Spleen (tissue), 7 donors: ENCODE results near the gene UBL7.

Experiments used
- CTCF ChIP-seq, 11 experiments: fragments of 200-600 bp in 7 of 11; fragments of 450-650 bp in 4 of 11; sonication (generic) in 4 of 11; IDR thresholded peaks in 8 of 11; conservative IDR thresholded peaks in 3 of 11; 1 replicate in 7 of 11; 2 replicates in 4 of 11; pipeline versions ENCODE4 v1.4.0 to v1.8.0; 2016 to 2021; ENCODE audit warnings: antibody characterized with exemption in 11 of 11, inconsistent platforms in 4 of 11, mild to moderate bottlenecking in 1 of 11
- POLR2A ChIP-seq, 3 donors: fragments of 450-650 bp; IDR thresholded peaks; one replicate each; pipeline ENCODE4 v1.5.1; 2017; ENCODE audit warnings: antibody characterized with exemption in 3 of 3, mild to moderate bottlenecking in 1 of 3
- POLR2AphosphoS5 ChIP-seq, 3 donors: sonication (generic); formaldehyde crosslinking; IDR thresholded peaks; one replicate each; pipeline ENCODE4 v1.5.1; 2017; ENCODE audit warnings: antibody characterized with exemption in 3 of 3
- donor health status: DM: no; HTN: no; CAD: no; lungs with moderate emphysema.
- donor health status: DM: no; HTN: no; CAD: no.
- donor health status: DM: no; HTN: no; CAD: no.

GRCh38 chr15:74412159-74412558 lies 48.8 kb downstream of the UBL7 start:
- no peak for TF ChIP-seq CTCF (IDR thresholded peaks at IDR 0.05 in 8 of 11, conservative IDR thresholded peaks at IDR 0.05 in 3 of 11)
- no peak for TF ChIP-seq POLR2A (IDR thresholded peaks at IDR 0.05)
- TF ChIP-seq POLR2AphosphoS5 (IDR thresholded peaks at IDR 0.05), result peak in 2 of 3 donors; percentile 38 to 65
